Tibial artery (tissue), 4 donors: ENCODE data around the gene SHROOM3.

Experiments
- DNase-seq, 2 donors: peaks; one replicate each; pipeline ENCODE4 v3.0.0-alpha.2; 2019
- H3K27ac ChIP-seq, 2 donors: fragments of 200-600 bp; sonication (generic) in 1 of 2; 1 replicate in 1 of 2; 2 replicates in 1 of 2; pipeline ENCODE4 v1.5.1; 2018 to 2019; ENCODE audit warnings: mild to moderate bottlenecking in 1 of 2
- H3K27me3 ChIP-seq, 2 donors: fragments of 200-600 bp; sonication (generic) in 1 of 2; one replicate each; pipeline versions ENCODE4 v1.5.1 to v1.6.0; 2016 to 2019
- H3K36me3 ChIP-seq, 3 donors: fragments of 200-600 bp; sonication (generic) in 2 of 3; one replicate each; pipeline ENCODE4 v1.5.1; 2016 to 2019; ENCODE audit warnings: mild to moderate bottlenecking in 2 of 3
- H3K4me1 ChIP-seq, 4 donors: fragments of 200-600 bp; sonication (generic) in 2 of 4; 1 replicate in 3 of 4; 2 replicates in 1 of 4; pipeline ENCODE4 v1.5.1; 2016 to 2019
- H3K4me3 ChIP-seq, 2 donors: fragments of 200-600 bp; sonication (generic) in 1 of 2; 1 replicate in 1 of 2; 2 replicates in 1 of 2; pipeline ENCODE4 v1.5.1; 2018 to 2019; ENCODE audit warnings: mild to moderate bottlenecking in 2 of 2
- H3K9me3 ChIP-seq, 3 donors: fragments of 200-600 bp; sonication (generic) in 1 of 3; one replicate each; pipeline ENCODE4 v1.5.1; 2016 to 2019
- intact Hi-C: fragments of 100-400 bp; cut with DNase I; formaldehyde crosslinking; loops from one replicate; pipeline ENCODE4 v1.15.0; 2023; ENCODE audit warnings: low total_unique reads
- TF ChIP-seq, protein P1 (sequence below), 2 experiments: fragments of 200-600 bp in 1 of 2; fragments of 450-650 bp in 1 of 2; IDR thresholded peaks; one replicate each; pipeline ENCODE4 v1.5.1; 2017 to 2019; ENCODE audit warnings: antibody characterized with exemption in 2 of 2, mild to moderate bottlenecking in 1 of 2, moderate library complexity in 1 of 2

The SHROOM3 gene

DNA sequence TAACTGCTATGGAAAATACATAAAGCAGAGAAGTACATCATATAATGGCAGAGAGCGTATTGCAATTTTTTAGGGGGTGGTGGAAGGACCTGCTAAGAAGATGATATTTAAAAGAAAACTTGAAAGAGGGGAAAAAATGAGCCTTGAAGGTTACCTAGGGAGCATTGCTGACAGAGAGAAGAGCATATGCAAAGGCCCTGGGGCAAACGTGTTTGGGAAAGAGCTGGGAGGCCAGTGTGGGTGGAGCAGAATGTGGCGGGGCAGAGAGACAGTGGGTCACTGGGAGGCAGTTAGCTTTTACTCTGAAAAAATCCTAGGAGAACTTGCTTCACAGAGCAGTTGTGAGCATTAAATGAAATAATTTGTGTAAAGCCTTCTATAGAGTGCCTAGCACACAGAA, 157.0 kb downstream of the SHROOM3 start:
- no peaks in the 10 kb centered on the region for H3K9me3 ChIP-seq
- intact Hi-C loops, result no loop called here
- no peaks in the 10 kb centered on the region for H3K36me3 ChIP-seq
- no peak overlapping the region for H3K4me3 ChIP-seq
- no peak for DNase-seq
- TF ChIP-seq, protein P1, sequence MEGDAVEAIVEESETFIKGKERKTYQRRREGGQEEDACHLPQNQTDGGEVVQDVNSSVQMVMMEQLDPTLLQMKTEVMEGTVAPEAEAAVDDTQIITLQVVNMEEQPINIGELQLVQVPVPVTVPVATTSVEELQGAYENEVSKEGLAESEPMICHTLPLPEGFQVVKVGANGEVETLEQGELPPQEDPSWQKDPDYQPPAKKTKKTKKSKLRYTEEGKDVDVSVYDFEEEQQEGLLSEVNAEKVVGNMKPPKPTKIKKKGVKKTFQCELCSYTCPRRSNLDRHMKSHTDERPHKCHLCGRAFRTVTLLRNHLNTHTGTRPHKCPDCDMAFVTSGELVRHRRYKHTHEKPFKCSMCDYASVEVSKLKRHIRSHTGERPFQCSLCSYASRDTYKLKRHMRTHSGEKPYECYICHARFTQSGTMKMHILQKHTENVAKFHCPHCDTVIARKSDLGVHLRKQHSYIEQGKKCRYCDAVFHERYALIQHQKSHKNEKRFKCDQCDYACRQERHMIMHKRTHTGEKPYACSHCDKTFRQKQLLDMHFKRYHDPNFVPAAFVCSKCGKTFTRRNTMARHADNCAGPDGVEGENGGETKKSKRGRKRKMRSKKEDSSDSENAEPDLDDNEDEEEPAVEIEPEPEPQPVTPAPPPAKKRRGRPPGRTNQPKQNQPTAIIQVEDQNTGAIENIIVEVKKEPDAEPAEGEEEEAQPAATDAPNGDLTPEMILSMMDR (IDR thresholded peaks at IDR 0.05), result no peak
- H3K4me1 ChIP-seq, result peaks cover 0 to 98% (median 51%) of the 10 kb centered on the region in 4 donors
- peak overlapping the region; percentile 87 to 88 for H3K27ac ChIP-seq
- H3K27me3 ChIP-seq, result no peaks in the 10 kb centered on the region

DNA sequence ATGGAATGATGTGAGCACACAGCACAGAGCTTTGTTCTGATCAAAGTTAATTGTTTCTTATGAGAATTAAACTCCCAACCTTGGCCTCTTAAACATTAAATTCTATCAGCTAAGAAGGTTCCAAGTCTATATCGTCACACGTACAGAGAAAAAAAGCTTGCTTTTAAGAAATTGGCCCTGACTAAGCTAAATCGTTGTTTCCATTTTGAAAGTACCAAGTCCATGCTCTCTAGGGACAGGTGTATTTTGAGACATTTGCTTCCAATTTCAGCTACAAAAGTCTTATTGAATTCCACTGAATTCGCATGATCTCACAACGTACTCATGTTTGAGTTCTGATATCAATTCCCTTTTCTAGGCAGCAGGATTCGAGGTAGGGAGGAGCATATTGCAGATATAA, 157.4 kb downstream of the SHROOM3 start:
- intact Hi-C loops, result no loop called here
- Histone ChIP-seq H3K27ac (peak overlapping the region; percentile 87 to 88), H3K4me3 (no peak overlapping the region), H3K9me3 (no peaks in the 10 kb centered on the region), H3K36me3 (no peaks in the 10 kb centered on the region), H3K27me3 (no peaks in the 10 kb centered on the region), H3K4me1 (peaks cover 0 to 96% (median 52%) of the 10 kb centered on the region in 4 donors)
- TF ChIP-seq, protein P1 (IDR thresholded peaks at IDR 0.05), result no peak
- DNase-seq, result no peak

DNA sequence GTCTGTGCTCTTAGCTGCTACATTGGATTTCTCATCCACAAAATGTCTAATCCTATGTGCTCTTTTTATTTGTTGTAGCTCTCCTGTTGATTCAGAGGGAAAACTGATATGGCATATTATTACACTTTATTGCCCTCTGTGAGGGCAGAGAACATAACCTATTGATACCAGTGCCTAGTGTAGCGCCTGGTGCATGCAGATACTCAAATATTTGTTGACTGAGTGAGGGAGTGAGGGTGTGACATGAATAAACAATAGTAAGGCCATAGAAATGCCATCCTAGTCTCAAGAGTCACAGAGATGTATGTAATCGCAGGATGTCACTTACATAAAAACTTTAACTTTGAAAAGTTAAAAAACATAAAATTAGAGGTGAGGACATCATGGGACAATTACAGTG, 159.1 kb downstream of the SHROOM3 start:
- H3K27ac ChIP-seq, result peak overlapping the region; percentile 87 to 88
- H3K27me3 ChIP-seq, result no peaks in the 10 kb centered on the region
- no peak for DNase-seq
- TF ChIP-seq, protein P1 (IDR thresholded peaks at IDR 0.05), result no peak
- H3K36me3 ChIP-seq, result no peaks in the 10 kb centered on the region
- intact Hi-C loops, result no loop called here
- no peak overlapping the region for H3K4me3 ChIP-seq
- peaks cover 0 to 88% (median 43%) of the 10 kb centered on the region in 4 donors for H3K4me1 ChIP-seq
- H3K9me3 ChIP-seq, result no peaks in the 10 kb centered on the region

DNA sequence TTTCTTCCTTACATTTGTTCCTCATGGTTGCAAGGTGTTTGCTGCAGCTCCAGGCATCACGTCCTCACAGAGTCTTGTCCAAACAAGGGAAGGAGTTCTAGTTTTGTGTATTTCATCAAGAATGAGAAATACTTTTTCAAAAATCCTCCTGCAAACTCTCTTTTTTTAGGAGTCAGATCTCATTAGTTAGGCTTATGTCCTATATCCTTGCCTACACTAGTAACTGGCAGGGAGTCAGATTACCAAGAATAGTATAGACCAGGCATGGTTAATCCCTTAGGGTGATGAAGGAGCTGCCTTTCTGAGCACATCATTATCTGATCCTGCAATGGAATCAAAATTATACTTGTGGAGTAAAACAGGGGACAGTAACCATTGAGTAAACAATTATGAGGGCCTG, 160.4 kb downstream of the SHROOM3 start:
- Histone ChIP-seq H3K4me1 (peaks cover 0 to 88% (median 43%) of the 10 kb centered on the region in 4 donors), H3K36me3 (no peaks in the 10 kb centered on the region), H3K27ac (peak overlapping the region in 1 of 2 donors; percentile 88), H3K4me3 (no peak overlapping the region), H3K27me3 (no peaks in the 10 kb centered on the region), H3K9me3 (no peaks in the 10 kb centered on the region)
- no peak for DNase-seq
- TF ChIP-seq, protein P1 (IDR thresholded peaks at IDR 0.05), result no peak
- intact Hi-C loops, result no loop called here

DNA sequence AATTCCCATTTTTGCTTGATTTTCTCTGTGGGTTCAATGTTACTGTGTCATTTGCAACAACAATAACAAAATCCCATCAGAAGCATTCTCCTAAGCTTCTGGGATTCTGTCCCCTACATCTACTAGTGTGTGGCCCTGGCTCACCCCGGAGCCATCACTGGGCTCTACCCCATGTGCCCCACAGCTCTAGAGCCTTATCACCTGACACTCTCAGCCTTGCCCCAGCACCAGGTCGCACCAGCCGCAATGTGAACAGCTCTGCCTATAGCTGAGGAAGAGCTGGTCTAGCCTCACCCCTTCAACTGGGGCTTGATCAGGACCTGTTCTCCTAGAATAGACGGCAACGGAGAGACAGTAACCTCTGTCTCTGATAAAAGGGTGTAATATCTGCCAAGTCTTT, 161.7 kb downstream of the SHROOM3 start:
- Histone ChIP-seq H3K36me3 (no peaks in the 10 kb centered on the region), H3K9me3 (no peaks in the 10 kb centered on the region), H3K4me3 (no peak overlapping the region), H3K4me1 (peaks cover 0 to 88% (median 45%) of the 10 kb centered on the region in 4 donors), H3K27ac (peak overlapping the region; percentile 11 to 41), H3K27me3 (no peaks in the 10 kb centered on the region)
- TF ChIP-seq, protein P1 (IDR thresholded peaks at IDR 0.05), result no peak
- intact Hi-C loops, result no loop called here
- no peak for DNase-seq

DNA sequence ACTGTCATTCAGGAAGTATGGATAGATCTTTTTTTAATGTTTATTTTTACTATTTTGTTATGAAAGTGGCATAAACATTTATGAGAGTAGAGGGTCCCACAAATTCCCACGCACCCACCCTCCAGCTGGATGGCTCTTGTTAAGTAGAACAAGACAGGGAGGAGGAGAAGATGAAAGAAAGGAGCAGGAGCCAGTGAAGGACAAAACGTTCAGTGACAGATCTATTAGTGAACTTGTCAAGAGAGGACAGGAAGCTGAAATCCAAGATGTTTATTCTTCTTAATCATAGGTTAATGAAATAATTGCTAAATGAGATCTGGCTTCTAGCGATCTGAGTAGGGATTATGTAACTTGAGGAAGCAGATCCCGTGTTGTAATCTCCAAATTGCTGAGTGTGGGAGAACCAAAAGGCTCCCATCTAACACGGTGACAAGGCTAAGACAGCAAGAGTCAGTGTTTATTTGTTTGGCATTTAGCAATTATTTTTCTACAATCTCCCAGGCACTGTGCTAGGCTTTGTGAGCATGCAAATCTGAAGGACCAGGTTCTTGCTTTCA, 162.5 kb downstream of the SHROOM3 start:
- H3K4me1 ChIP-seq, result peaks cover 0 to 88% (median 43%) of the 10 kb centered on the region in 4 donors
- intact Hi-C loops, result no loop called here

More for the DNA sequence above, 162.5 kb downstream of the SHROOM3 start:
- TF ChIP-seq, protein P1 (IDR thresholded peaks at IDR 0.05), result no peak
- Histone ChIP-seq H3K4me3 (no peak overlapping the region), H3K27ac (peak overlapping the region in 1 of 2 donors; percentile 41), H3K9me3 (no peaks in the 10 kb centered on the region), H3K27me3 (no peaks in the 10 kb centered on the region), H3K36me3 (no peaks in the 10 kb centered on the region)
- DNase-seq, result no peak
